ENCODE measurements around the gene ZRANB3.

DNA sequence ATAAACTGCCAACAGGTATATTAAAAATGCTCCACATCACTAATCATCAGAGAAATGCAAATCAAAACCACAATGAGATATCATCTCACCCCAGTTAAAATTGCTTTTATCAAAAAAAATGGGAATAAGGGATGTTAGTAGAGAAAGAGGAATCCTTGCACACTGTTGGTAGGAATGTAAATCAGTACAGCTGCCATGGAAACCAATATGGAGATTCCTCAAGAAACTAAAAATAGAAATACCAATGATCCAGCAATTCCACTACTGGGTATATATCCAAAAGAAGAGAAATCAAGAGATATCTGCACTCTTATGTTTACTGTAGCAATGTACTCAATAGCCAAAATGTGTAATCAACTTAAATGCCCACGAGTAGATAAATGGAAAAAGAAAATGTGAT lies 40.6 kb downstream of the ZRANB3 start:
- no peak for TF ChIP-seq GATA2 (IDR thresholded peaks at IDR 0.05; ENCODE audit: low read depth, low read length)
- TF ChIP-seq GATA3 (IDR thresholded peaks at IDR 0.05; ENCODE audit: low read depth, low read length): no peak

Data from SH-SY5Y (cell line).